PC-3 (cell line): ENCODE data around the gene DNM3.

ENCODE experiments used
- CTCF ChIP-seq: fragments of 300-600 bp; sonication (generic); conservative IDR thresholded peaks from 2 replicates; pipeline ENCODE4 v1.5.1; 2017; ENCODE audit warnings: antibody characterized with exemption, low read depth, mild to moderate bottlenecking, low read length
- EZH2phosphoT487 ChIP-seq: fragments of 300-600 bp; sonication (generic); IDR thresholded peaks from 2 replicates; pipeline ENCODE4 v1.6.1; 2018; ENCODE audit warnings: mild to moderate bottlenecking, antibody characterized with exemption, low read length, borderline replicate concordance

GRCh38 chr1:171805395-171806115 lies 35.7 kb upstream of the DNM3 start:
- TF ChIP-seq CTCF = no peak
- no peak for TF ChIP-seq EZH2phosphoT487
